Measurements from ENCODE around the gene MTA3. TPM values are rescaled to one million over a fixed set of nuclear protein-coding genes. Genes with fewer than 3 reads are reported as not detected.

Gene MTA3
- total and polyA plus RNA-seq, 2 of the 8 experiments (the other 6 are each of a cell fraction or from before 2014, with no cell fraction given) = 125 to 184 TPM

DNA sequence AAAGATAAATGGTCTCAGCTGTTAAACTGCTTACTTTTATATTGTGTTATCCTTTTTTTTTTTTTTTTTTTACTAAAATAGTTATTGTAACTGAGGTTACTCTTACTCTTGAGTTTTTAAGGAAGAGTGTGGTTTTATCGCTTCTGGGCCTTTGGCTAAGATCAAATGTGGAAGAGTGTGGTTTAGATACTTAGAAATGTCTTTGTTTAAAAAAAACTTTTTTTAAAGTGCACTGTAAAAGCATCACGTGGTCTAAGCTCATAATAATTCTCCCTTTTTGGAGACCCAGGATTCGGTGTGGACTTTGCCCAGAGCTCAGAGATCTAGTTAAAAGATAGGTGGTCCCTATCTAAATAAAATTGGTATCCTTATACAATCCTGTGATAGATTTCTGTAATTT, 207.4 kb downstream of the MTA3 start:
- H2AFZ ChIP-seq (ENCODE audit: low read length) = no peak overlapping the region
- H2BK12ac ChIP-seq (ENCODE audit: low read depth, low read length) = no peak overlapping the region
- POLR2A ChIA-PET (ENCODE audit: partially characterized antibody) = no interaction called here
- H2BK5ac ChIP-seq (ENCODE audit: low read depth, low read length) = no peak overlapping the region
- no peaks in the 10 kb centered on the region for H3K79me1 ChIP-seq (ENCODE audit: low read depth, low read length)
- no peak for DNase-seq (ENCODE audit: low read depth in 1 of 2, low spot score in 2 of 2)
- CTCF ChIA-PET (ENCODE audit: partially characterized antibody) = interaction anchor here (0.6 to 1.0 kb wide), 2 partner anchors 11 to 353 kb away, joined by 3 to 4 read pairs; no protein-coding TSS in a partner anchor
- no peak overlapping the region for H3K27ac ChIP-seq (ENCODE audit: low read depth, low read length)
- no peak overlapping the region for H3K56ac ChIP-seq (replicated peaks; ENCODE audit: insufficient read length, low read depth, low read length)
- no peak overlapping the region for H2BK20ac ChIP-seq (ENCODE audit: low read length)
- H2BK120ac ChIP-seq (replicated peaks; ENCODE audit: low read depth, low read length) = no peak overlapping the region
- H3K36me3 ChIP-seq (ENCODE audit: control insufficient read depth in 2 of 4, insufficient read depth in 4 of 4, low read length in 3 of 4) = peaks cover 0 to 3% (median 1%) of the 10 kb centered on the region in 4 experiments; a peak in 2 of 8 replicates
- FAIRE-seq = no peak
- H3K9me3 ChIP-seq (ENCODE audit: insufficient read depth in 2 of 2, low read depth in 1 of 2, low read length in 1 of 2) = peaks cover 14 to 21% of the 10 kb centered on the region in 2 experiments
- H3K14ac ChIP-seq (ENCODE audit: insufficient read length) = no peak overlapping the region
- H3K4me1 ChIP-seq (replicated peaks in 1 of 4; ENCODE audit: control insufficient read depth in 3 of 4, insufficient read depth in 4 of 4, low read length in 3 of 4) = peaks cover 0 to 6% (median 4%) of the 10 kb centered on the region in 4 experiments; a peak in 3 of 7 replicates
- 96% methylated on average over 3 of the region's 3 CpGs; no CpG with 5 or more reads in 1 of the 2 experiments for WGBS, 2 experiments (ENCODE audit: extremely low coverage in 1 of 2, insufficient coverage in 1 of 2, insufficient read length in 1 of 2, insufficient replicate concordance in 2 of 2, low coverage in 1 of 2, low lambda C conversion rate in 2 of 2, missing lambda C conversion rate in 1 of 2)
- H3K9ac ChIP-seq (replicated peaks in 1 of 4; ENCODE audit: extremely low read depth in 1 of 4, low read depth in 3 of 4, low read length in 3 of 4) = no peak overlapping the region
- no peak overlapping the region for H2AK5ac ChIP-seq (ENCODE audit: low read depth, low read length)
- H4K20me1 ChIP-seq (replicated peaks in 1 of 2; ENCODE audit: control insufficient read depth in 1 of 2, insufficient read depth in 2 of 2, low read length in 2 of 2) = no peaks in the 10 kb centered on the region
- no peaks in the 10 kb centered on the region for H3K27me3 ChIP-seq (replicated peaks in 1 of 4; ENCODE audit: control insufficient read depth in 3 of 4, extremely low read depth in 1 of 4, insufficient read depth in 3 of 4, low read length in 3 of 4)
- H3K18ac ChIP-seq (ENCODE audit: extremely low read depth, low read length) = no peak overlapping the region
- H3K4me2 ChIP-seq (ENCODE audit: insufficient read depth in 1 of 2, low read depth in 2 of 2, low read length in 2 of 2) = no peak overlapping the region
- TF ChIP-seq, protein P1, sequence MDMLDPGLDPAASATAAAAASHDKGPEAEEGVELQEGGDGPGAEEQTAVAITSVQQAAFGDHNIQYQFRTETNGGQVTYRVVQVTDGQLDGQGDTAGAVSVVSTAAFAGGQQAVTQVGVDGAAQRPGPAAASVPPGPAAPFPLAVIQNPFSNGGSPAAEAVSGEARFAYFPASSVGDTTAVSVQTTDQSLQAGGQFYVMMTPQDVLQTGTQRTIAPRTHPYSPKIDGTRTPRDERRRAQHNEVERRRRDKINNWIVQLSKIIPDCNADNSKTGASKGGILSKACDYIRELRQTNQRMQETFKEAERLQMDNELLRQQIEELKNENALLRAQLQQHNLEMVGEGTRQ (IDR thresholded peaks at IDR 0.05; ENCODE audit: low read length) = no peak
- TF ChIP-seq RBBP5 (IDR thresholded peaks at IDR 0.05; ENCODE audit: borderline replicate concordance, low read depth, low read length) (no peak), HDAC2 (IDR thresholded peaks at IDR 0.05; ENCODE audit: borderline replicate concordance in 1 of 2, low read depth in 2 of 2, low read length in 2 of 2) (no peak), JUN (IDR thresholded peaks at IDR 0.05; ENCODE audit: low read depth, low read length) (no peak), NANOG (IDR thresholded peaks at IDR 0.05; ENCODE audit: insufficient read depth, low read depth, low read length, poor library complexity, severe bottlenecking) (no peak), EP300 (IDR thresholded peaks at IDR 0.05; ENCODE audit: borderline replicate concordance in 1 of 2, low read depth in 2 of 2, low read length in 2 of 2) (no peak), TEAD4 (IDR thresholded peaks at IDR 0.05; ENCODE audit: low read depth, low read length) (no peak), CHD1 (IDR thresholded peaks at IDR 0.05; ENCODE audit: low read depth, low read length) (no peak), RAD21 (IDR thresholded peaks at IDR 0.05 in 1 of 2, conservative IDR thresholded peaks at IDR 0.05 in 1 of 2; ENCODE audit: low read depth in 2 of 2, low read length in 2 of 2) (no peak), FOSL1 (IDR thresholded peaks at IDR 0.05; ENCODE audit: insufficient read depth, low read depth, low read length) (no peak)
- no peaks in the 10 kb centered on the region for H3K23me2 ChIP-seq (ENCODE audit: low read depth, low read length)
- H3K4me3 ChIP-seq (ENCODE audit: extremely low read depth in 1 of 4, insufficient read depth in 2 of 4, low read depth in 3 of 4, low read length in 4 of 4) = no peak overlapping the region
- no peak overlapping the region for H3K23ac ChIP-seq (ENCODE audit: insufficient read length)
- no peak overlapping the region for H4K8ac ChIP-seq (ENCODE audit: extremely low read depth, insufficient read depth, low read length)
- H4K5ac ChIP-seq (ENCODE audit: insufficient read length, low read depth, low read length) = no peak overlapping the region
- H3K79me2 ChIP-seq (ENCODE audit: control insufficient read depth in 1 of 2, insufficient read depth in 2 of 2, low read length in 2 of 2) = no peaks in the 10 kb centered on the region
- no peak overlapping the region for H2BK15ac ChIP-seq (ENCODE audit: low read length)
- no peak overlapping the region for H3K4ac ChIP-seq (replicated peaks; ENCODE audit: insufficient read length, low read depth, low read length)
- no peak overlapping the region for H4K91ac ChIP-seq (replicated peaks; ENCODE audit: insufficient read length, low read length)

Data from H1 (cell line).